SK-N-MC (cell line): Measurements from ENCODE around the gene SAT1.

ENCODE experiments used
- DNase-seq: peaks from one replicate; pipeline ENCODE4 v3.0.0-alpha.2; 2011; ENCODE audit warnings: low read depth, low spot score
- H3K27ac ChIP-seq: fragments of 200-600 bp; sonication (generic); 2 replicates; pipeline ENCODE4 v1.5.1; 2016; ENCODE audit warnings: mixed run types
- H3K36me3 ChIP-seq: fragments of 200-600 bp; sonication (generic); 2 replicates; pipeline ENCODE4 v1.6.1; 2017; ENCODE audit warnings: antibody characterized with exemption, low read length, mixed read lengths; ENCODE audit not compliant: insufficient read depth
- H3K4me3 ChIP-seq: fragments of 200-600 bp; sonication (generic); 2 replicates; pipeline ENCODE4 v1.5.1; 2016
- H3K9ac ChIP-seq: fragments of 200-600 bp; sonication (generic); 2 replicates; pipeline ENCODE4 v1.8.0; 2017; ENCODE audit warnings: mixed run types, mixed read lengths; ENCODE audit not compliant: insufficient read length
- H3K9me3 ChIP-seq: fragments of 200-600 bp; sonication (generic); 2 replicates; pipeline ENCODE4 v1.6.1; 2017; ENCODE audit warnings: low read depth, mild to moderate bottlenecking, antibody characterized with exemption, low read length, moderate library complexity, mixed read lengths
- EZH2 ChIP-seq: fragments of 200-600 bp; sonication (generic); IDR thresholded peaks from one replicate; pipeline ENCODE4 v1.6.1; 2017; ENCODE audit warnings: antibody characterized with exemption
- FOXP2 ChIP-seq: optimal IDR thresholded peaks from 2 replicates; pipeline ENCODE3; 2011; ENCODE audit warnings: mild to moderate bottlenecking, moderate library complexity; ENCODE audit not compliant: insufficient read depth; ENCODE audit errors: extremely low read length, control extremely low read depth
- POLR2AphosphoS5 ChIP-seq: IDR thresholded peaks from 2 replicates; pipeline ENCODE4 v1.6.1; 2012; ENCODE audit warnings: mild to moderate bottlenecking, low read depth, low read length, borderline replicate concordance

Gene SAT1

GRCh38 chrX:23811656-23812055 is 28.7 kb downstream of the SAT1 start:
- Histone ChIP-seq H3K9me3 (no peaks in the 10 kb centered on the region), H3K9ac (no peak overlapping the region), H3K4me3 (no peak overlapping the region), H3K36me3 (no peaks in the 10 kb centered on the region), H3K27ac (peak overlapping the region; percentile 44; the same call in 1 of the 2 replicates)
- no peak for DNase-seq
- TF ChIP-seq EZH2 = no peak

- Histone ChIP-seq H3K9me3 (no peaks in the 10 kb centered on the region), H3K36me3 (no peaks in the 10 kb centered on the region), H3K27ac (no peak overlapping the region), H3K9ac (no peak overlapping the region), H3K4me3 (no peak overlapping the region)
- no peak for DNase-seq
- TF ChIP-seq FOXP2 (no peak), POLR2AphosphoS5 (no peak), EZH2 (no peak)
Observed at GRCh38 chrX:23813808-23814207, 30.8 kb downstream of the SAT1 start.

GRCh38 chrX:23815376-23815775 is 32.4 kb downstream of the SAT1 start:
- no peaks in the 10 kb centered on the region for H3K9me3 ChIP-seq
- no peak overlapping the region for H3K27ac ChIP-seq
- H3K9ac ChIP-seq = no peak overlapping the region
- no peak overlapping the region for H3K4me3 ChIP-seq
- no peaks in the 10 kb centered on the region for H3K36me3 ChIP-seq
- TF ChIP-seq FOXP2 (no peak), POLR2AphosphoS5 (no peak), EZH2 (no peak)
- no peak for DNase-seq

- no peak overlapping the region for H3K27ac ChIP-seq
- TF ChIP-seq POLR2AphosphoS5 (no peak), FOXP2 (no peak), EZH2 (no peak)
- no peaks in the 10 kb centered on the region for H3K9me3 ChIP-seq
Observed at GRCh38 chrX:23816179-23816578, 33.2 kb downstream of the SAT1 start.

GRCh38 chrX:23817979-23818336 is 35.0 kb downstream of the SAT1 start:
- no peak for DNase-seq
- TF ChIP-seq FOXP2 = no peak
- TF ChIP-seq POLR2AphosphoS5 = no peak
- no peak for TF ChIP-seq EZH2
- Histone ChIP-seq H3K36me3 (no peaks in the 10 kb centered on the region), H3K4me3 (no peak overlapping the region), H3K9ac (no peak overlapping the region), H3K27ac (no peak overlapping the region), H3K9me3 (no peaks in the 10 kb centered on the region)

More at GRCh38 chrX:23816179-23816578, 33.2 kb downstream of the SAT1 start:
- Histone ChIP-seq H3K9ac (no peak overlapping the region), H3K36me3 (no peaks in the 10 kb centered on the region), H3K4me3 (no peak overlapping the region)
- DNase-seq = no peak

GRCh38 chrX:23819385-23820234 is 36.6 kb downstream of the SAT1 start:
- no peak for DNase-seq
- TF ChIP-seq POLR2AphosphoS5 (no peak), EZH2 (no peak), FOXP2 (no peak)
- no peak overlapping the region for H3K27ac ChIP-seq
- no peak overlapping the region for H3K4me3 ChIP-seq
- H3K36me3 ChIP-seq = no peaks in the 10 kb centered on the region
- H3K9me3 ChIP-seq = no peaks in the 10 kb centered on the region
- no peak overlapping the region for H3K9ac ChIP-seq

- no peak overlapping the region for H3K27ac ChIP-seq
- DNase-seq = no peak
- H3K9me3 ChIP-seq = no peaks in the 10 kb centered on the region
- TF ChIP-seq POLR2AphosphoS5 (no peak), FOXP2 (no peak), EZH2 (no peak)
- H3K9ac ChIP-seq = no peak overlapping the region
- no peaks in the 10 kb centered on the region for H3K36me3 ChIP-seq
- H3K4me3 ChIP-seq = no peak overlapping the region
Observed at GRCh38 chrX:23820235-23820782, 37.3 kb downstream of the SAT1 start.

GRCh38 chrX:23821847-23822246 is 38.9 kb downstream of the SAT1 start:
- H3K9ac ChIP-seq = no peak overlapping the region
- no peak overlapping the region for H3K27ac ChIP-seq
- DNase-seq = no peak
- H3K4me3 ChIP-seq = no peak overlapping the region
- TF ChIP-seq EZH2 (no peak), FOXP2 (no peak), POLR2AphosphoS5 (no peak)
- no peaks in the 10 kb centered on the region for H3K9me3 ChIP-seq
- no peaks in the 10 kb centered on the region for H3K36me3 ChIP-seq

GRCh38 chrX:23822397-23822796 is 39.4 kb downstream of the SAT1 start:
- no peak for DNase-seq
- H3K9ac ChIP-seq = no peak overlapping the region

More at GRCh38 chrX:23822397-23822796, 39.4 kb downstream of the SAT1 start:
- no peak overlapping the region for H3K4me3 ChIP-seq
- no peaks in the 10 kb centered on the region for H3K36me3 ChIP-seq
- no peaks in the 10 kb centered on the region for H3K9me3 ChIP-seq
- no peak overlapping the region for H3K27ac ChIP-seq
- no peak for TF ChIP-seq POLR2AphosphoS5
- TF ChIP-seq FOXP2 = no peak
- TF ChIP-seq EZH2 = no peak
